ES-I3 (cell line): Measurements from ENCODE around the gene GTF2H1.
"Not testable (repeated sequence)": the region's sequence is repeated elsewhere in the genome, so short reads cannot be mapped to it uniquely, and the experiment has no call there.

ENCODE experiments used
- H3K36me3 ChIP-seq: 2 replicates; pipeline ENCODE4 v1.6.1; 2013; ENCODE audit warnings: mild to moderate bottlenecking, low read length, control low read depth, moderate library complexity; ENCODE audit not compliant: insufficient read depth
- H3K4me1 ChIP-seq: 2 replicates; pipeline ENCODE4 v1.6.1; 2013; ENCODE audit warnings: mild to moderate bottlenecking, control low read depth, low read length; ENCODE audit not compliant: insufficient read depth
- H3K9ac ChIP-seq: 2 replicates; pipeline ENCODE4 v1.6.1; 2013; ENCODE audit warnings: low read depth, mild to moderate bottlenecking, low read length, moderate library complexity
- H3K9me3 ChIP-seq: 2 replicates; pipeline ENCODE4 v1.6.1; 2013; ENCODE audit warnings: mild to moderate bottlenecking, low read length, moderate library complexity; ENCODE audit not compliant: control insufficient read depth, insufficient read depth

Gene GTF2H1

GRCh38 chr11:18401077-18401476 lies 78.7 kb downstream of the GTF2H1 start:
- H3K36me3 ChIP-seq = peaks cover 22% of the 10 kb centered on the region

GRCh38 chr11:18404062-18404461 lies 81.7 kb downstream of the GTF2H1 start:
- Histone ChIP-seq H3K4me1 (no peaks in the 10 kb centered on the region), H3K36me3 (peaks cover 24% of the 10 kb centered on the region), H3K9me3 (no peaks in the 10 kb centered on the region), H3K9ac (no peak overlapping the region)

More at GRCh38 chr11:18401077-18401476, 78.7 kb downstream of the GTF2H1 start:
- H3K4me1 ChIP-seq, H3K9me3 ChIP-seq, H3K9ac ChIP-seq: not testable (repeated sequence)

GRCh38 chr11:18407400-18407799 lies 85.0 kb downstream of the GTF2H1 start:
- H3K36me3 ChIP-seq = peaks cover 12% of the 10 kb centered on the region
- H3K4me1 ChIP-seq, H3K9ac ChIP-seq: not testable (repeated sequence)

GRCh38 chr11:18408558-18409291 lies 86.4 kb downstream of the GTF2H1 start:
- Histone ChIP-seq H3K4me1 (no peaks in the 10 kb centered on the region), H3K9me3 (no peaks in the 10 kb centered on the region), H3K36me3 (peaks cover 12% of the 10 kb centered on the region), H3K9ac (no peak overlapping the region)

More at GRCh38 chr11:18407400-18407799, 85.0 kb downstream of the GTF2H1 start:
- H3K9me3 ChIP-seq = not testable (repeated sequence)

GRCh38 chr11:18416459-18416858 lies 94.1 kb downstream of the GTF2H1 start:
- H3K9ac ChIP-seq = no peak overlapping the region
- no peaks in the 10 kb centered on the region for H3K4me1 ChIP-seq
- H3K36me3 ChIP-seq = no peaks in the 10 kb centered on the region

More at GRCh38 chr11:18416459-18416858, 94.1 kb downstream of the GTF2H1 start:
- H3K9me3 ChIP-seq = no peaks in the 10 kb centered on the region
